A673 (cell line): ENCODE measurements around the gene PCBP3.

Experiments
- EZH2 ChIP-seq: fragments of 200-600 bp; sonication (generic); IDR thresholded peaks from 2 replicates; pipeline ENCODE4 v1.6.1; 2017; ENCODE audit warnings: borderline replicate concordance, low read depth, mild to moderate bottlenecking, mixed read lengths, antibody characterized with exemption, low read length; ENCODE audit not compliant: poor library complexity, severe bottlenecking
- TF ChIP-seq, protein P1 (sequence below): fragments of 300-800, 200-600 bp; sonication (generic); conservative IDR thresholded peaks from 2 replicates; pipeline ENCODE4 v1.5.1; 2017; ENCODE audit warnings: low read depth, mild to moderate bottlenecking, antibody characterized with exemption, low read length, moderate library complexity, mixed read lengths

DNA sequence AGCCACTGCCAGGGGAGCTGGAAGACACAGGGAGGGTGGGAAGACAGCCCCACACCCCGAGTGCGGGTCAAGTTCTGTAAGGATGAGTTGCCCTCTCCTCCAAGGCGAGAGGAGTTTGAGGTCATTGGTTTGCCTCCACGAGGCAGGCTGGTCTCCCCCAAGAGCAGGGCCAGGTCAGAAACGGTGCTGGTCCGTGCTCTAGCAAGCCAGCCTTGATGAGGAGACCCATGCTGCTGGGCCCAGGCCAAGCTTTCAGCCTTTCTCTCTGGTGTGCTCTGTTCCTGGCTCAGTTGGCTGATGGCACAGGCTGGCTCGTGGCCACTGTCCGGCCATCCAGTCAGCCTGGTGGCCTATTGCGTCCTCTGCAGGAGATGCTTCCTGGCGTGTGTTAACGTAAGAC lies 12.0 kb upstream of the PCBP3 start:
- TF ChIP-seq, protein P1, sequence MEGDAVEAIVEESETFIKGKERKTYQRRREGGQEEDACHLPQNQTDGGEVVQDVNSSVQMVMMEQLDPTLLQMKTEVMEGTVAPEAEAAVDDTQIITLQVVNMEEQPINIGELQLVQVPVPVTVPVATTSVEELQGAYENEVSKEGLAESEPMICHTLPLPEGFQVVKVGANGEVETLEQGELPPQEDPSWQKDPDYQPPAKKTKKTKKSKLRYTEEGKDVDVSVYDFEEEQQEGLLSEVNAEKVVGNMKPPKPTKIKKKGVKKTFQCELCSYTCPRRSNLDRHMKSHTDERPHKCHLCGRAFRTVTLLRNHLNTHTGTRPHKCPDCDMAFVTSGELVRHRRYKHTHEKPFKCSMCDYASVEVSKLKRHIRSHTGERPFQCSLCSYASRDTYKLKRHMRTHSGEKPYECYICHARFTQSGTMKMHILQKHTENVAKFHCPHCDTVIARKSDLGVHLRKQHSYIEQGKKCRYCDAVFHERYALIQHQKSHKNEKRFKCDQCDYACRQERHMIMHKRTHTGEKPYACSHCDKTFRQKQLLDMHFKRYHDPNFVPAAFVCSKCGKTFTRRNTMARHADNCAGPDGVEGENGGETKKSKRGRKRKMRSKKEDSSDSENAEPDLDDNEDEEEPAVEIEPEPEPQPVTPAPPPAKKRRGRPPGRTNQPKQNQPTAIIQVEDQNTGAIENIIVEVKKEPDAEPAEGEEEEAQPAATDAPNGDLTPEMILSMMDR: no peak
- TF ChIP-seq EZH2: no peak
